KMS-11 (cell line): Measurements from ENCODE around the gene RNF141.

Experiments used
- H2AFZ ChIP-seq: fragments of 200-600 bp; sonication (generic); 2 replicates; pipeline ENCODE4 v1.6.1; 2016; ENCODE audit warnings: antibody characterized with exemption, mixed run types, low read depth
- H3K27ac ChIP-seq: fragments of 200-600 bp; sonication (generic); 2 replicates; pipeline ENCODE4 v1.6.1; 2016; ENCODE audit warnings: mild to moderate bottlenecking, mixed run types
- H3K27me3 ChIP-seq: fragments of 200-600 bp; sonication (generic); 2 replicates; pipeline ENCODE4 v1.6.1; 2017; ENCODE audit warnings: mild to moderate bottlenecking, low read depth, mixed run types, moderate library complexity; ENCODE audit not compliant: insufficient read depth
- H3K36me3 ChIP-seq: fragments of 200-600 bp; sonication (generic); 2 replicates; pipeline ENCODE4 v1.6.1; 2017; ENCODE audit warnings: mild to moderate bottlenecking, mixed run types; ENCODE audit not compliant: insufficient read depth
- H3K4me1 ChIP-seq: fragments of 200-600 bp; sonication (generic); 2 replicates; pipeline ENCODE4 v1.6.1; 2016; ENCODE audit warnings: mild to moderate bottlenecking, low read depth, mixed run types; ENCODE audit not compliant: poor library complexity, severe bottlenecking
- H3K4me2 ChIP-seq: fragments of 200-600 bp; sonication (generic); 2 replicates; pipeline ENCODE4 v1.7.0; 2016; ENCODE audit warnings: mild to moderate bottlenecking, mixed run types
- H3K4me3 ChIP-seq: fragments of 200-600 bp; sonication (generic); IDR thresholded peaks from 2 replicates; pipeline ENCODE4 v1.6.1; 2017; ENCODE audit warnings: low read depth, low read length, mixed read lengths; ENCODE audit not compliant: insufficient read depth
- H3K79me2 ChIP-seq: fragments of 200-600 bp; sonication (generic); 2 replicates; pipeline ENCODE4 v1.6.1; 2016; ENCODE audit warnings: low read depth, mixed run types; ENCODE audit not compliant: insufficient read depth
- H3K9ac ChIP-seq: fragments of 200-600 bp; sonication (generic); 2 replicates; pipeline ENCODE4 v1.6.1; 2016; ENCODE audit warnings: mild to moderate bottlenecking, mixed run types
- H4K20me1 ChIP-seq: fragments of 200-600 bp; sonication (generic); 2 replicates; pipeline ENCODE4 v1.6.1; 2016; ENCODE audit warnings: mild to moderate bottlenecking, mixed run types; ENCODE audit not compliant: insufficient read depth
- CTCF ChIP-seq: fragments of 200-600 bp; sonication (generic); conservative IDR thresholded peaks from 2 replicates; pipeline ENCODE4 v1.6.1; 2017; ENCODE audit warnings: low read depth, mild to moderate bottlenecking, antibody characterized with exemption, low read length, moderate library complexity, mixed read lengths

Gene RNF141

GRCh38 chr11:10579700-10580099, 38.7 kb upstream of the RNF141 start:
- Histone ChIP-seq H3K4me2 (no peak overlapping the region), H4K20me1 (no peaks in the 10 kb centered on the region), H3K9ac (no peak overlapping the region), H3K79me2 (no peaks in the 10 kb centered on the region), H3K27ac (no peak overlapping the region), H3K27me3 (no peaks in the 10 kb centered on the region), H3K4me3 (no peak overlapping the region), H3K4me1 (no peaks in the 10 kb centered on the region), H3K36me3 (no peaks in the 10 kb centered on the region), H2AFZ (no peak overlapping the region)
- no peak for TF ChIP-seq CTCF

- H3K36me3 ChIP-seq, result no peaks in the 10 kb centered on the region
- TF ChIP-seq CTCF, result no peak
- H3K79me2 ChIP-seq, result no peaks in the 10 kb centered on the region
- H3K4me2 ChIP-seq, result no peak overlapping the region
- no peak overlapping the region for H3K9ac ChIP-seq
- H3K27ac ChIP-seq, result no peak overlapping the region
- H3K27me3 ChIP-seq, result no peaks in the 10 kb centered on the region
- H3K4me1 ChIP-seq, result no peaks in the 10 kb centered on the region
- no peaks in the 10 kb centered on the region for H4K20me1 ChIP-seq
- no peak overlapping the region for H3K4me3 ChIP-seq
- no peak overlapping the region for H2AFZ ChIP-seq
Observed at GRCh38 chr11:10576035-10576398, 35.0 kb upstream of the RNF141 start.

- TF ChIP-seq CTCF, result no peak
- H3K79me2 ChIP-seq, result no peaks in the 10 kb centered on the region
- H2AFZ ChIP-seq, result no peak overlapping the region
- no peaks in the 10 kb centered on the region for H3K4me1 ChIP-seq
- H3K4me2 ChIP-seq, result no peak overlapping the region
- no peak overlapping the region for H3K4me3 ChIP-seq
- H3K27me3 ChIP-seq, result no peaks in the 10 kb centered on the region
- no peak overlapping the region for H3K27ac ChIP-seq
- no peaks in the 10 kb centered on the region for H4K20me1 ChIP-seq
- H3K36me3 ChIP-seq, result no peaks in the 10 kb centered on the region
- no peak overlapping the region for H3K9ac ChIP-seq
Observed at GRCh38 chr11:10575346-10576034, 34.5 kb upstream of the RNF141 start.

GRCh38 chr11:10573556-10573955, 32.6 kb upstream of the RNF141 start:
- H3K36me3 ChIP-seq, result no peaks in the 10 kb centered on the region

More at GRCh38 chr11:10573556-10573955, 32.6 kb upstream of the RNF141 start:
- Histone ChIP-seq H3K4me2 (no peak overlapping the region), H2AFZ (no peak overlapping the region), H3K27ac (no peak overlapping the region), H4K20me1 (no peaks in the 10 kb centered on the region), H3K4me3 (no peak overlapping the region), H3K27me3 (no peaks in the 10 kb centered on the region), H3K4me1 (no peaks in the 10 kb centered on the region), H3K79me2 (no peaks in the 10 kb centered on the region), H3K9ac (no peak overlapping the region)
- no peak for TF ChIP-seq CTCF
